ENCODE measurements around the gene CFB. TPM values are rescaled to one million over a fixed set of nuclear protein-coding genes. Genes with fewer than 3 reads are reported as not detected.

The CFB gene
- total RNA-seq, 1 donor from 2014 or later: 1.4 TPM

- no peaks in the 10 kb centered on the region for H3K4me1 Mint-ChIP-seq (ENCODE audit: low read depth, unreplicated experiment)
- H3K27ac ChIP-seq (ENCODE audit: low read depth, low read length): no peak overlapping the region
- H3K9ac ChIP-seq (ENCODE audit: low read length): no peak overlapping the region
- no peak overlapping the region for H3K4me3 ChIP-seq (ENCODE audit: insufficient read depth, low read depth, low read length)
- H3K79me2 ChIP-seq (ENCODE audit: insufficient read depth, low read length): no peaks in the 10 kb centered on the region
- H3K27me3 Mint-ChIP-seq (ENCODE audit: low read depth, unreplicated experiment): peaks cover 23% of the 10 kb centered on the region
- no peaks in the 10 kb centered on the region for H3K36me3 Mint-ChIP-seq (ENCODE audit: low read depth, unreplicated experiment)
- no peak overlapping the region for H3K27ac Mint-ChIP-seq (ENCODE audit: unreplicated experiment)
- H3K4me2 ChIP-seq (ENCODE audit: low read length): no peak overlapping the region
- H3K27me3 ChIP-seq (ENCODE audit: insufficient read depth, low read length): no peaks in the 10 kb centered on the region
- H3K36me3 ChIP-seq (ENCODE audit: insufficient read depth, low read length): no peaks in the 10 kb centered on the region
- H3K4me3 Mint-ChIP-seq (ENCODE audit: unreplicated experiment): no peak overlapping the region
- no peak for TF ChIP-seq CTCF (IDR thresholded peaks at IDR 0.05; ENCODE audit: insufficient read depth, low read depth, low read length)
- TF ChIP-seq EZH2 (IDR thresholded peaks at IDR 0.05; ENCODE audit: insufficient read depth, low read length): no peak
- H3K4me1 ChIP-seq (ENCODE audit: insufficient read depth, low read length): no peaks in the 10 kb centered on the region
- no peaks in the 10 kb centered on the region for H3K9me3 Mint-ChIP-seq (ENCODE audit: unreplicated experiment)
- H4K20me1 ChIP-seq (ENCODE audit: insufficient read depth, low read length): no peaks in the 10 kb centered on the region
- no peak overlapping the region for H2AFZ ChIP-seq (ENCODE audit: low read depth, low read length)
- H3K9me3 ChIP-seq (ENCODE audit: insufficient read depth, low read depth, low read length): no peaks in the 10 kb centered on the region
- DNase-seq (ENCODE audit: low read depth): no peak
- no peak for FAIRE-seq
These were observed 25.1 kb upstream of the CFB start for GRCh38 chr6:31920811-31921210.

- H3K9me3 ChIP-seq (ENCODE audit: insufficient read depth, low read depth, low read length): no peaks in the 10 kb centered on the region
- no peak for TF ChIP-seq CTCF (IDR thresholded peaks at IDR 0.05; ENCODE audit: insufficient read depth, low read depth, low read length)
- TF ChIP-seq EZH2 (IDR thresholded peaks at IDR 0.05; ENCODE audit: insufficient read depth, low read length): no peak
- H3K79me2 ChIP-seq (ENCODE audit: insufficient read depth, low read length): no peaks in the 10 kb centered on the region
- H3K27me3 ChIP-seq (ENCODE audit: insufficient read depth, low read length): peaks cover 4% of the 10 kb centered on the region
- no peak overlapping the region for H3K27ac ChIP-seq (ENCODE audit: low read depth, low read length)
- no peak overlapping the region for H3K9ac ChIP-seq (ENCODE audit: low read length)
- DNase-seq (ENCODE audit: low read depth): no peak
- no peaks in the 10 kb centered on the region for H3K4me1 ChIP-seq (ENCODE audit: insufficient read depth, low read length)
- H2AFZ ChIP-seq (ENCODE audit: low read depth, low read length): no peak overlapping the region
- H3K4me3 Mint-ChIP-seq (ENCODE audit: unreplicated experiment): no peak overlapping the region
- no peaks in the 10 kb centered on the region for H4K20me1 ChIP-seq (ENCODE audit: insufficient read depth, low read length)
- H3K27me3 Mint-ChIP-seq (ENCODE audit: low read depth, unreplicated experiment): peaks cover 29% of the 10 kb centered on the region
- H3K9me3 Mint-ChIP-seq (ENCODE audit: unreplicated experiment): no peaks in the 10 kb centered on the region
- no peaks in the 10 kb centered on the region for H3K36me3 ChIP-seq (ENCODE audit: insufficient read depth, low read length)
- no peak for FAIRE-seq
- no peak overlapping the region for H3K4me2 ChIP-seq (ENCODE audit: low read length)
- H3K4me1 Mint-ChIP-seq (ENCODE audit: low read depth, unreplicated experiment): no peaks in the 10 kb centered on the region
- H3K4me3 ChIP-seq (ENCODE audit: insufficient read depth, low read depth, low read length): no peak overlapping the region
- no peaks in the 10 kb centered on the region for H3K36me3 Mint-ChIP-seq (ENCODE audit: low read depth, unreplicated experiment)
- H3K27ac Mint-ChIP-seq (ENCODE audit: unreplicated experiment): no peak overlapping the region
These were observed 23.0 kb upstream of the CFB start for GRCh38 chr6:31922942-31923341.

DNA sequence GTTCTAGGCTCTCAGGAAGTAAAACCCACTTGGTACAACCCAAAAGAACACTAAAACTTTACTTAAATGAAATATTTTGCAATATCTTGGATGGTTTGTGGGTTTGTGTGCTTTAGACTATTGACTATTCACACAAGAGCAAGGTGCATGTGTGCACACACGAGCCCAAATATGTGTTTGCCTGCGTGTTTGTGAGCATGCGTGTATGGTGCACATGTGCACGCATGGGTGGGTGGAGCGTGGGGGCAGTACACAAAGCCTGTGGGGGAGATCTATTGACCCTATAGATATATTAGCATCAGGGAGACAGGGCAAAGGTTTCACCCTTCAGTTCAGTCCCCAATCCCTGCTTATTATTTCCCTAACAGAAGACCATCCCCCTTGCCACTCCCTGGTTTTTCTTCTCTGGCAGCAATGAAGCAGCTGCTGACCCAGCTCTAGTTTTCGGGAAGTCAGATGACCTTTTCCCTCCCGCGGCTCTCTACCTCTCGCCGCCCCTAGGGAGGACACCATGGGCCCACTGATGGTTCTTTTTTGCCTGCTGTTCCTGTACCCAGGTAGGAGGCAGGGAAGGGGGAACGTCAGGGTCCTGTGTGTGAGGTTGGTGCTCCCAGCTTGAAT, 18.5 kb upstream of the CFB start, which contains the start of gene C2:
Gene C2 (plus strand): TSS at position 476 of the 621 bp plus-strand sequence. CDS start 36 bp downstream, at position 512.
- H3K9me3 Mint-ChIP-seq (ENCODE audit: unreplicated experiment): peaks cover 3% of the 10 kb centered on the region
- H2AFZ ChIP-seq (ENCODE audit: low read depth, low read length): no peak within 1 kb of the TSS
- H3K4me2 ChIP-seq (ENCODE audit: low read length): no peak within 1 kb of the TSS

More for the DNA sequence above, 18.5 kb upstream of the CFB start, which contains the start of gene C2:
- peaks cover 10% of the 10 kb centered on the region for H3K27me3 ChIP-seq (ENCODE audit: insufficient read depth, low read length)
- no peaks in the 10 kb centered on the region for H3K4me1 ChIP-seq (ENCODE audit: insufficient read depth, low read length)
- no peaks in the 10 kb centered on the region for H3K79me2 ChIP-seq (ENCODE audit: insufficient read depth, low read length)
- no peak within 1 kb of the TSS for H3K27ac Mint-ChIP-seq (ENCODE audit: unreplicated experiment)
- no peak for TF ChIP-seq EZH2 (IDR thresholded peaks at IDR 0.05; ENCODE audit: insufficient read depth, low read length)
- TF ChIP-seq CTCF (IDR thresholded peaks at IDR 0.05; ENCODE audit: insufficient read depth, low read depth, low read length): no peak
- DNase-seq (ENCODE audit: low read depth) (no peak), FAIRE-seq (no peak)
- H4K20me1 ChIP-seq (ENCODE audit: insufficient read depth, low read length): no peaks in the 10 kb centered on the region
- no peaks in the 10 kb centered on the region for H3K36me3 ChIP-seq (ENCODE audit: insufficient read depth, low read length)
- no peak within 1 kb of the TSS for H3K4me3 ChIP-seq (ENCODE audit: insufficient read depth, low read depth, low read length)
- no peak within 1 kb of the TSS for H3K9ac ChIP-seq (ENCODE audit: low read length)
- H3K27me3 Mint-ChIP-seq (ENCODE audit: low read depth, unreplicated experiment): peaks cover 31% of the 10 kb centered on the region
- H3K4me1 Mint-ChIP-seq (ENCODE audit: low read depth, unreplicated experiment): no peaks in the 10 kb centered on the region
- peaks cover 2% of the 10 kb centered on the region for H3K36me3 Mint-ChIP-seq (ENCODE audit: low read depth, unreplicated experiment)
- no peak within 1 kb of the TSS for H3K27ac ChIP-seq (ENCODE audit: low read depth, low read length)
- H3K4me3 Mint-ChIP-seq (ENCODE audit: unreplicated experiment): no peak within 1 kb of the TSS
- no peaks in the 10 kb centered on the region for H3K9me3 ChIP-seq (ENCODE audit: insufficient read depth, low read depth, low read length)
